PC-9 (cell line): ENCODE data around the gene PAK3.

Experiments
- EZH2 ChIP-seq: fragments of 200-600 bp; sonication (generic); IDR thresholded peaks from 2 replicates; pipeline ENCODE4 v1.8.0; 2017; ENCODE audit warnings: antibody characterized with exemption, low read depth
- TF ChIP-seq, protein P1 (sequence below): fragments of 200-600 bp; sonication (generic); conservative IDR thresholded peaks from 2 replicates; pipeline ENCODE4 v1.6.1; 2017; ENCODE audit warnings: mixed run types, antibody characterized with exemption, mild to moderate bottlenecking, moderate library complexity

DNA sequence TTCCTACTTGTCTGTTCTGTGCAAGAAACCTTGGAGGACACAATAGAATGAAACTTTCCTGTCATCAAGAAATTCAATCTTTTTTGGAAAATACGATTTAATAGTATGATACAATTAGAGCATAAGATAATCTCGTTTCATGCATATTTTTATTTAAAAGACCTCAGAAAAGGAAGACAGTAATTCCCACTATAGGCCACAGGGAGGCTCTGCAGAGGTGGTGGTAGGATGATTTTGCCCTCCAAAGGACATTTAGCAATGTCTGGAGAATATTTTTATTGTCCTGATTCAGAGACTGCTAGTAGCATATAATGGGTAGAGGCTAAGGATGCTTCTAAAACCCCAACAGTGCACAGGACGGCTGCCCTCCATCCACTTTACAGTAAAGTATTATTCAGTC is 68.7 kb downstream of the PAK3 start:
- TF ChIP-seq, protein P1, sequence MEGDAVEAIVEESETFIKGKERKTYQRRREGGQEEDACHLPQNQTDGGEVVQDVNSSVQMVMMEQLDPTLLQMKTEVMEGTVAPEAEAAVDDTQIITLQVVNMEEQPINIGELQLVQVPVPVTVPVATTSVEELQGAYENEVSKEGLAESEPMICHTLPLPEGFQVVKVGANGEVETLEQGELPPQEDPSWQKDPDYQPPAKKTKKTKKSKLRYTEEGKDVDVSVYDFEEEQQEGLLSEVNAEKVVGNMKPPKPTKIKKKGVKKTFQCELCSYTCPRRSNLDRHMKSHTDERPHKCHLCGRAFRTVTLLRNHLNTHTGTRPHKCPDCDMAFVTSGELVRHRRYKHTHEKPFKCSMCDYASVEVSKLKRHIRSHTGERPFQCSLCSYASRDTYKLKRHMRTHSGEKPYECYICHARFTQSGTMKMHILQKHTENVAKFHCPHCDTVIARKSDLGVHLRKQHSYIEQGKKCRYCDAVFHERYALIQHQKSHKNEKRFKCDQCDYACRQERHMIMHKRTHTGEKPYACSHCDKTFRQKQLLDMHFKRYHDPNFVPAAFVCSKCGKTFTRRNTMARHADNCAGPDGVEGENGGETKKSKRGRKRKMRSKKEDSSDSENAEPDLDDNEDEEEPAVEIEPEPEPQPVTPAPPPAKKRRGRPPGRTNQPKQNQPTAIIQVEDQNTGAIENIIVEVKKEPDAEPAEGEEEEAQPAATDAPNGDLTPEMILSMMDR: peak; percentile 61
- TF ChIP-seq EZH2: no peak
